ENCODE measurements around the gene ARL13B. TPM values are rescaled to one million over a fixed set of nuclear protein-coding genes. Genes with fewer than 3 reads are reported as not detected.

Gene ARL13B
- total and polyA plus RNA-seq, 2 of the 4 experiments (the other 2 are of a cell fraction) = 2.7 to 3.0 TPM

GRCh38 chr3:94046533-94046932, 66.6 kb downstream of the ARL13B start:
- Histone ChIP-seq H3K36me3 (ENCODE audit: control insufficient read depth, insufficient read depth, low read length) (peaks cover 4% of the 10 kb centered on the region; the same call in 1 of the 2 replicates), H3K9me3 (ENCODE audit: control insufficient read depth, insufficient read depth, low read length) (no peaks in the 10 kb centered on the region), H3K27me3 (ENCODE audit: control insufficient read depth, insufficient read depth, low read length) (no peaks in the 10 kb centered on the region), H2AFZ (replicated peaks; ENCODE audit: low read length, poor library complexity) (no peak overlapping the region), H2BK5ac (ENCODE audit: low read depth, low read length, poor library complexity, severe bottlenecking) (no peak overlapping the region), H2BK15ac (ENCODE audit: low read depth, low read length) (no peak overlapping the region), H4K20me1 (ENCODE audit: insufficient read depth, low read length) (no peaks in the 10 kb centered on the region), H4K8ac (ENCODE audit: low read depth in 2 of 2, low read length in 2 of 2) (no peak overlapping the region), H2BK20ac (ENCODE audit: low read depth, low read length) (no peak overlapping the region), H3K79me1 (ENCODE audit: low read depth in 1 of 2, low read length in 2 of 2) (no peaks in the 10 kb centered on the region), H3K9ac (ENCODE audit: low read depth, low read length) (no peak overlapping the region), H4K5ac (ENCODE audit: low read depth, low read length) (no peak overlapping the region), H3K4me1 (ENCODE audit: control insufficient read depth, insufficient read depth, low read length) (no peaks in the 10 kb centered on the region), H3K4me3 (ENCODE audit: insufficient read depth, low read depth, low read length) (no peak overlapping the region), H3K23ac (ENCODE audit: low read depth, low read length) (no peak overlapping the region), H3K9me1 (ENCODE audit: insufficient read depth, low read length) (no peaks in the 10 kb centered on the region), H4K91ac (ENCODE audit: insufficient read depth, low read depth, low read length) (no peak overlapping the region), H3K27ac (ENCODE audit: insufficient read depth, low read length) (no peak overlapping the region), H2AK9ac (replicated peaks; ENCODE audit: low read depth, low read length, poor library complexity) (no peak overlapping the region), H3K4me2 (ENCODE audit: low read depth, low read length) (no peak overlapping the region), H3K14ac (replicated peaks; ENCODE audit: low read depth, low read length) (no peak overlapping the region), H3K18ac (ENCODE audit: low read depth, low read length) (no peak overlapping the region), H2AK5ac (ENCODE audit: low read depth, low read length) (no peak overlapping the region), H3K4ac (ENCODE audit: low read depth, low read length) (no peak overlapping the region), H2BK120ac (ENCODE audit: low read depth, low read length) (no peak overlapping the region), H3K56ac (ENCODE audit: extremely low read depth, insufficient read depth, low read length) (no peak overlapping the region)
- intact Hi-C loops (cut with micrococcal nuclease) (no loop called here), in situ Hi-C loops (cut with MboI; ENCODE audit: low sequenced_read_pairs) (no loop called here), dilution Hi-C loops (cut with HindIII; ENCODE audit: low sequenced_read_pairs, unreplicated experiment) (no loop called here)
- no peak for DNase-seq
- ATAC-seq (ENCODE audit: low read depth) = no peak
- POLR2A ChIA-PET (ENCODE audit: unreplicated experiment) = no interaction called here
- no TSS peak for BruUV-seq (replicated peaks)
- TF ChIP-seq MAFK (IDR thresholded peaks at IDR 0.05; ENCODE audit: low read depth, low read length) (peak; percentile 66), CEBPB (IDR thresholded peaks at IDR 0.05; ENCODE audit: low read depth, low read length) (no peak)
- CTCF ChIA-PET = no interaction called here
- no CpG with 5 or more reads among the region's 2 CpGs for WGBS, 2 experiments (ENCODE audit: extremely low coverage in 2 of 2, insufficient read length in 1 of 2)

All from IMR-90 (cell line).